BJ (cell line): ENCODE data around the gene SMYD2. TPM values are rescaled to one million over a fixed set of nuclear protein-coding genes. Genes with fewer than 3 reads are reported as not detected.

Experiments
- CTCF ChIA-PET: fragments of 350-600 bp; formaldehyde crosslinking; extraction: SDS; loops from one replicate; lab custom pipeline; 2021; ENCODE audit warnings: antibody characterized with exemption, inconsistent platforms; lab: Yijun Ruan, JAX
- POLR2A ChIA-PET: fragments of 300-600 bp; sonication (Branson Sonifier 250); formaldehyde crosslinking; extraction: SDS; loops from one replicate; lab custom pipeline; 2021; ENCODE audit warnings: antibody characterized with exemption; lab: Charles Lee
- DNase-seq: peaks from one replicate; pipeline ENCODE4 v3.0.0-alpha.2; 2011; ENCODE audit warnings: low read depth
- H3K27me3 ChIP-seq: 2 replicates; pipeline ENCODE4 v1.6.0; 2011; ENCODE audit warnings: low read length; ENCODE audit not compliant: control insufficient read depth, insufficient read depth
- H3K36me3 ChIP-seq: 2 replicates; pipeline ENCODE4 v1.5.1; 2011; ENCODE audit warnings: low read length; ENCODE audit not compliant: control insufficient read depth, insufficient read depth
- H3K4me3 ChIP-seq: 2 replicates; pipeline ENCODE4 v1.5.1; 2011; ENCODE audit warnings: low read depth, mild to moderate bottlenecking, control low read depth, low read length
- polyA plus RNA-seq: library from polyadenylated mRNA; depleted of rRNA; stranded (reverse); fragments of >200 nt; gene quantifications from 2 replicates; pipeline ENCODE4 v1.2.3, GENCODE V29; 2011
- TF ChIP-seq, protein P1 (sequence below): IDR thresholded peaks from 2 replicates; pipeline ENCODE4 v1.5.1; 2011; ENCODE audit warnings: low read depth, mild to moderate bottlenecking, control low read depth, inconsistent platforms, low read length, moderate library complexity; ENCODE audit not compliant: insufficient read depth

SMYD2 gene
- polyA plus RNA-seq, 1 experiment: 41.5 TPM

DNA sequence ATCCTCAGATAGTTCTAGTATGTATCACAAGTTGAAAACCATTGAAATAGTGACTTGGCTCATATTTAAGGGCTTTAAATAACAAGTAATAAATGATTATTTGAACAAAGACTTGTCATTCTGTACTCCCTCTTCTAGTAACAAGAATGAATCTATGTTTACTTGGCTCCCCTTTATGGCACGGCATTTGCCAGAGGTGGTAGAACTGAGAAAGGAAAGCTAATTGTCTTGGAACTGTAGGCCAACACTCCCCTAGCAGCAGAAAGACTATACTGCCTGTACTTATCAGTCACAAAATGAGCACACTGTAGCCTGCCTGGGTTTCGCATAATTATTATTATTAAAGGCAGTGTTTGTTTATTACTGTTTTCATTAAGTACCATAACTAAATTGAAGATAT is 29.6 kb upstream of the SMYD2 start:
- H3K36me3 ChIP-seq: no peaks in the 10 kb centered on the region
- ChIA-PET CTCF (interaction anchor here (1.0 to 2.9 kb wide), 3 partner anchors 10 to 81 kb away, joined by 5 to 31 read pairs (median 11); no protein-coding TSS in a partner anchor), POLR2A (no interaction called here)
- H3K27me3 ChIP-seq: no peaks in the 10 kb centered on the region; the same call in 1 of the 2 replicates
- H3K4me3 ChIP-seq: no peak overlapping the region
- DNase-seq: no peak
- TF ChIP-seq, protein P1, sequence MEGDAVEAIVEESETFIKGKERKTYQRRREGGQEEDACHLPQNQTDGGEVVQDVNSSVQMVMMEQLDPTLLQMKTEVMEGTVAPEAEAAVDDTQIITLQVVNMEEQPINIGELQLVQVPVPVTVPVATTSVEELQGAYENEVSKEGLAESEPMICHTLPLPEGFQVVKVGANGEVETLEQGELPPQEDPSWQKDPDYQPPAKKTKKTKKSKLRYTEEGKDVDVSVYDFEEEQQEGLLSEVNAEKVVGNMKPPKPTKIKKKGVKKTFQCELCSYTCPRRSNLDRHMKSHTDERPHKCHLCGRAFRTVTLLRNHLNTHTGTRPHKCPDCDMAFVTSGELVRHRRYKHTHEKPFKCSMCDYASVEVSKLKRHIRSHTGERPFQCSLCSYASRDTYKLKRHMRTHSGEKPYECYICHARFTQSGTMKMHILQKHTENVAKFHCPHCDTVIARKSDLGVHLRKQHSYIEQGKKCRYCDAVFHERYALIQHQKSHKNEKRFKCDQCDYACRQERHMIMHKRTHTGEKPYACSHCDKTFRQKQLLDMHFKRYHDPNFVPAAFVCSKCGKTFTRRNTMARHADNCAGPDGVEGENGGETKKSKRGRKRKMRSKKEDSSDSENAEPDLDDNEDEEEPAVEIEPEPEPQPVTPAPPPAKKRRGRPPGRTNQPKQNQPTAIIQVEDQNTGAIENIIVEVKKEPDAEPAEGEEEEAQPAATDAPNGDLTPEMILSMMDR: no peak

- ChIA-PET POLR2A (no interaction called here), CTCF (interaction anchor here (7.3 kb wide), 1 partner anchor 75 kb away, joined by 285 read pairs; no protein-coding TSS in a partner anchor)
- H3K27me3 ChIP-seq: no peaks in the 10 kb centered on the region
- no peaks in the 10 kb centered on the region for H3K36me3 ChIP-seq
- no peak overlapping the region for H3K4me3 ChIP-seq
- DNase-seq: no peak
- TF ChIP-seq, protein P1: no peak
Observed at GRCh38 chr1:214255509-214255908, 25.4 kb upstream of the SMYD2 start.

DNA sequence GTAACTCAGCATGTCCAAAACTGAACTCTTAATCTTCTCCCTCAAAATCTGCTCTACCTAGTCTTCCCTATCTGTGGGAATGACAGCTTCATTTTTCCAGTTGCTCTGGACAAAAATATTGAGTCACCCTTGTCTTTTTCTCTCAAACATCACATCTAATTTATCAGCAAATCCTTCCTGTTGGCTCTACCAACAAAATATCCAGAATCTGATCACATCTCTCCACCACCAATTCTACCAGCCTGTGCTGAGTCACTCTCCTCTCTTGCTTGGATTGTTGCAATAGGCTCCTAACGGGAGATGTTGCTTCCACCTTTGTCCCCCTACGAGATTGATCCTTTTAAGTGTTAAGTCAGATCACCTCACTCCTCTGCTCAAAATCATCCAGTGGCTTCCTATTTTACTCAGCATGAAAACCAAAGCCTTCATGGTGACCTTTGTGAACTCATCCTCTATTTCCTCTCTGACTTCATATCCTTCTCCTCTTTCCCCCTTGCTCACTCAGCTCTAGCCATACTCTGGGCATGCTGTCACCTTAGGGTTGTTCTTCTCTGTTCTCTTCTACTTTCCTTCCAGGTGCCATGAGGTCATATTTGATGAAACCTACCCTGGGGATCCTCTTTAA is 21.5 kb upstream of the SMYD2 start:
- CTCF ChIA-PET: interaction anchor here (0.6 to 7.3 kb wide), 6 partner anchors 34 to 1322 kb away, joined by 3 to 285 read pairs (median 4); no protein-coding TSS in a partner anchor
- peaks cover 2% of the 10 kb centered on the region; the same call in 1 of the 2 replicates for H3K27me3 ChIP-seq

DNA sequence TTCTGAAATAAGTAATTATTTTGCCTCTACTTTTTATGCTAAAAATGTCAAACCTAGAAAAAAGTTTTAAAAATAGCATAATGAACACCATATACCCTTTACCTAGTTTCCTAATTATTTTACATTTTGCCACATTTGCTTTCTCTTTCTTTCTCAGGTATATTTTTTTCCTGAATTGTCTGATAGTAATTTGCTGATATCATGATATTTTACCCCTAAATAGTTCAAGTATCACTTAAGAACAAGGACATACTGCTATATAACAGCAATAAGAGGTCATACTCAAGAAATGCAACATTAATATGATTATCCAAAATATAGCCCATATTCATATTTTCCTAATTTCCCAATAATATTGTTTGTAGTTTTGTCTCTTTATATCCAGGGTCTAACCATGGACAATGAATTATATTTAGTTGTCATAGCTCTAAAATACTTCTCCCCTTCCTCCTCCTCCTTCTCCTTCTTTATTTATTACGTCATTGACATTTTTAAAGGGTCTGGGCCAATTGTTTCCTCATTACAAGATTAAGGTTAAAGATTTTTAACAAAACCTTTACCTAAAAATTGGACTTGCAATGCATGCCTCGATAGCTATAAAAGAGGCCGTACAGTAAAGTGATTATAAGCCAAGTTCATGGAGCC is 20.3 kb upstream of the SMYD2 start:
- Histone ChIP-seq H3K36me3 (no peaks in the 10 kb centered on the region), H3K27me3 (peaks cover 4% of the 10 kb centered on the region), H3K4me3 (no peak overlapping the region)
- ChIA-PET POLR2A (no interaction called here), CTCF (interaction anchor here (0.6 to 7.3 kb wide), 33 partner anchors 8 to 1267 kb away, joined by 3 to 285 read pairs (median 9); no protein-coding TSS in a partner anchor)
- DNase-seq: no peak
- TF ChIP-seq, protein P1: no peak

More for the DNA sequence above, 21.5 kb upstream of the SMYD2 start:
- TF ChIP-seq, protein P1: no peak
- no peak for DNase-seq
- H3K4me3 ChIP-seq: no peak overlapping the region
- POLR2A ChIA-PET: no interaction called here
- H3K36me3 ChIP-seq: no peaks in the 10 kb centered on the region
